ENCODE data around the gene C1QBP.
"Not testable (repeated sequence)": the region's sequence is repeated elsewhere in the genome, so short reads cannot be mapped to it uniquely, and the experiment has no call there.

Gene C1QBP, protein sequence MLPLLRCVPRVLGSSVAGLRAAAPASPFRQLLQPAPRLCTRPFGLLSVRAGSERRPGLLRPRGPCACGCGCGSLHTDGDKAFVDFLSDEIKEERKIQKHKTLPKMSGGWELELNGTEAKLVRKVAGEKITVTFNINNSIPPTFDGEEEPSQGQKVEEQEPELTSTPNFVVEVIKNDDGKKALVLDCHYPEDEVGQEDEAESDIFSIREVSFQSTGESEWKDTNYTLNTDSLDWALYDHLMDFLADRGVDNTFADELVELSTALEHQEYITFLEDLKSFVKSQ

DNA sequence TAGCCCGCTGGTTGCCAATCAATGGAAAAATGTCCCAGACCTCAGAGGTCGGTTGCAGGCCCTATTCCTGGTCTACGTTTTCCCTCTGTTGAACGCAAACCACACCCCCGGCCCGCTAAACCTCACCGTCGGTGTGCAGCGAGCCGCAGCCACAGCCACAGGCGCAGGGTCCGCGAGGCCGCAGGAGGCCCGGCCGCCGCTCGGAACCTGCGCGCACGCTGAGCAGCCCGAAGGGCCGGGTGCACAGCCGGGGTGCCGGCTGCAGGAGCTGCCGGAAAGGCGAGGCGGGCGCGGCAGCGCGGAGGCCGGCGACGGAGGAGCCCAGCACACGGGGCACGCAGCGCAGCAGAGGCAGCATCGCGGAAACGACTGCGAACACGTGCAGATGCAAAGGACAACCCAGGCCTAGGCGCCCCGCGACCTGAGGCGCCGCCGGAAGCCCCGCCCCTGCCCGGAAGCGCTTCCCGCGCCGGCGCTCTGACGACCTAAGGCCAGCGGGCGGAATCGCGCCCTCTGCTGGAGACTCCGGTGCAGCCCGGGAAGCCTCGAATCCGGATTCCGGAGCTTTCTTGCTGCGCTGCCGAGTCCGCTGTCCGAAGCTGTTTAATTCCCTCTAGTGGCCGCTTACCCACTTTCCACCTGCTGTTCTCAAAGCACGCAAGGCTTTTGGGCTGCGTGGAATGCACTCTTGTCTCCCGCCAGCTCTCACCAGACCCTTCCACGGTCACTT is at the start of gene C1QBP:
C1QBP (minus strand) TSS at position 440 of the 730 bp plus-strand sequence; CDS start at position 358, 82 bp downstream.
- DNase-seq (ENCODE audit: low read depth in 2 of 2): peak; percentile 91

DNA sequence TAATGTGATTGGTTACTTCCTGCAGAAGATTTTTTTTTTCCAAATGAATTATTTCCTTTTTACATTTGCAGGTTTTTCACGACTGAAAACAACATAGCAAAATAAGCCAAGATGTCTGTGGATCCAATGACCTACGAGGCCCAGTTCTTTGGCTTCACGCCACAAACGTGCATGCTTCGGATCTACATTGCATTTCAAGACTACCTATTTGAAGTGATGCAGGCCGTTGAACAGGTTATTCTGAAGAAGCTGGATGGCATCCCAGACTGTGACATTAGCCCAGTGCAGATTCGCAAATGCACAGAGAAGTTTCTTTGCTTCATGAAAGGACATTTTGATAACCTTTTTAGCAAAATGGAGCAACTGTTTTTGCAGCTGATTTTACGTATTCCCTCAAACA is 49.8 kb upstream of the C1QBP start:
- no peak for DNase-seq (ENCODE audit: low read depth in 2 of 2)

DNA sequence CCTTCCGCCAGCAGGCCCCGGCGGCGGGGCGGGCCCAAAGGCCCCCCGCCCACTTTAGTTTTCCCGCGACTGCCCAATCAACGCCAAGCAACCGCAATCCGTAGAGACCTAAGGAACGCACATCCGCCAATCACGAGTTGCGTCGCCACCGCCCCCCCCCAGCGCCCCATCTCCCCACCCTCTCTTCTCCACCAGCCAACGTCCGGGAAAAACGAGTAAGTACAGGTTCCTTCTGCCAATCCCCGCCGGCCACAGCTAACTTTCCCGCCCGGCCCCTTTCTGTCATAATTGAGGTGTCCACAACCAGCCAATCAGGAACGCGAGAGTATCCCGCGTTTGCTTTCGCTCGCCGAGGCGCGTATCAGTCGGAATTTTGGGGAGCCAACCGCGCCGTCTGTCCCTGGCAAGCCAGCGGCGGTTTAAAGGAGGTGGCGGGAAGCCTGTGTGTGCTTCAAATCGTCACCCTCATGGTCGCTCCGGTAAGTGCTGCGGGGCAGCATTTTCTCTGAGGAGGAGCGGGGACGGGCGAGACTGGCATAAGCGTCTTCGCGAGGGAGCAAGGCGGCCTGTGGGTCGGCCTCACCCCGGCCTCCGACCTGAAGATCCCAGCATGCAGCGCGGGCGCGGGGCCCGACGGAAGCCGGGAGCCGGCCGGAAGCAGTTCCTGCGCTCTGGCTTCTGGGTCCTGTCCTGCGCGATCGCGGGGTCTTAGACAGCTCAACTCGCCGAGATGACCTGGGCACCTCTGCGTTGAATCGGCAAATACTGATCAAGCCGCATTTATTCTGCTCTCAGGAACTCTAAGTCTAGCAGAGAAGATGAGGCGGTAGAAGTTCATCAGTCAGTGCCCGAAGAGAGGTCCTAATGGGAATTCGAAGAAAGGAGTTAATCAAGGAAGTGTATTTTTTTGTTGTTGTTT is 47.5 kb upstream of the C1QBP start, which contains the start of gene MIS12:
MIS12 (plus strand) TSS at position 361 of the 919 bp plus-strand sequence. CDS start 2,297 bp downstream, outside the sequence.
- peak; percentile 91 to 95 for DNase-seq (ENCODE audit: low read depth in 2 of 2)

DNA sequence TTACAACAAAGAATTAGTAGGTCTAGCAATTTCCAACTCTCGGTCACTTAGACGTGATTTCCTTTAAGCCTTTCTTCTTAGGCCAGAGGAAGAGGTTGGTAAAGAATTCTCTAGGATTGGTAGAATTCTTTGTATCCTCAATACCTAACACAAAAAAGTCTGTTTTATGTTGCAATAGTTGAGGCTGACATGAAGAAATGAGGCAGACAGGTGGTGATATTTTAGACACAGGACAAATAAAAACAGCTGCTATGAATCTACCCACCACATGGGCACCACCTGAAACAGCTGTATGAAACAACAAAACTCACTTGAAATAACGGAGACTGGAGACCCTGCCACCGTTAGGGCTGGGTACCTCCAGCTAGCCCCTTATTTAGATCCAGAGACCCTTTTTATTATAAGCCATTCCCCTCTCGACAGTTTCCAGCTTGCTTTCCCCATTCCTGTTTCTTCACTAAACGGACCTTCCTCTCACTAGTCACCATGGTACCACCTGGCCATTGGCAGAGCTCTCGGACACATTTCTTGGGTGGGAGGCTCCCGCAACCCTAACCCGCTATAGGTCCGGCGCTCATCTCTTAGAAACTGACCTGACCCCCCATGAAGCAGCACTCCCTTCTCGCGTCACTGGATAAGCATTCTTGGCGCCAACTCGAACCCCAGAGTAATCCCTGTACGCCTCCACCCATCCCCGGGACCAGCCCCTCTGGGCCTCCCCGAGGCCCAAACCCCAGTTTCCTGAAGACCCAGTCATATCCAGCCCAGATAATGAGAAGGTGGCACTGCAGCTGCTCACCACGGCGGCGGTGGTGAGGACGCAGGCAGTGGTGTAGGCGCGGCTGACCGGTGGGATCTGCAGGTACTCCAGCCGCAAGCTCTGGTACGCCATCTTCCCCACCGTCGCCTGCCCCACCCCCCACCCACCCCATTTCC is 46.6 kb upstream of the C1QBP start, which contains the start of gene DERL2:
DERL2 (minus strand) TSS at position 909 of the 936 bp plus-strand sequence; CDS start at position 892, 17 bp downstream.
- DNase-seq (ENCODE audit: low read depth in 2 of 2): no peak

DNA sequence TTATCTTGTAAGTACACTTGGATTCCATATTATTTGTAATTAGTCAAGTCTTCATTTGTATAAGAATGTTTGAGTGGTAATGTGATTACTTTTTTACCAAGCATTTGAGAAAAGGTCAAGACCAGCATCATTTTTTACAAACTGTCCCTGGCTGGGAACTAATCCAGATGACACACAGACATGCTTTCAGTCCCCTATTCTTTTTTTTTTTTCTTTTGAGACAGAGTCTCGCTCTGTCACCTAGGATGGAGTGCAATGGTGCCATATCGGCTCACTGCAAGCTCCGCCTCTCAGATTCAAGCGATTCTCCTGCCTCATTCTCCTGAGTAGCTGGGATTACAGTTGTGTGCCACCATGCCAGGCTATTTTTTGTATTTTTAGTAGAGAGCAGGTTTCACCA is 42.5 kb upstream of the C1QBP start:
- DNase-seq (ENCODE audit: low read depth in 2 of 2): no peak

DNA sequence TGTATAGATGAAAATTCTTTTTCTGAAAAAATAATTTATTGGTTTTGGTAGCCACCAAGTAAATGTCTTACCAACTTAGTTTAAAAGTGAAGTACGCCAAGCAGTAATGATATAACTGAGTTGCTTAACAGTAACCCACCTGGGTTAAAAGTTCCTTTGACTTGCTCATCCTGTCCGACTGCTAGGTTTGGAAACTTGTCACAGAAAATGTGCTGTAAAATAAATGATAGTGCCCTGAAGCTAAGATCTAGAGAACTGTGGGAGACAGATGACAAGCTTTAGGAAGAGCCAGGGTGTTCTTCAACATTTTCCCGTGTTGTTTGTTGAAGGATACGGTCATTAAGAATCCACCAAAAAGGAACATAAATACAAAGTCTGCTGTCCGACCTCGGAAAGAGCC is 42.0 kb upstream of the C1QBP start:
- no peak for DNase-seq (ENCODE audit: low read depth in 2 of 2)

DNA sequence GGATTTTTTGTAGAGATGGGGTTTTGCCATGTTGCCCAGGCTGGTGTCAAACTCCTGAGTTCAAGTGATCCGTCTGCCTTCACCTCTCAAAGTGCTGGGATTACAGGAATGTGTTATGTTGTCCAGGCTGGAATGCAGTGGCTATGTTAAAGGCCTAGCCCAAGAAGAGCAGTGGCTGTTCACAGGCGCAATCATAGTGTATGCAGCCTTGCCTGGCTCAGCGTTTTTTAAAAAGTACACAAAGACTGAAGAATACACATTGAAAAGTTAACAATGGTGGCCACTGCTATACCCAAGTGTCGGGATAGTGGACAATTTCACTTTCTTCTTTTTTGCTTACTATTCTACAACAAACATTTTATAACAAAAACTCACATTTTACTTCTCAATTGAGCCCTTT is 40.0 kb upstream of the C1QBP start:
- no peak for DNase-seq (ENCODE audit: low read depth in 2 of 2)

DNA sequence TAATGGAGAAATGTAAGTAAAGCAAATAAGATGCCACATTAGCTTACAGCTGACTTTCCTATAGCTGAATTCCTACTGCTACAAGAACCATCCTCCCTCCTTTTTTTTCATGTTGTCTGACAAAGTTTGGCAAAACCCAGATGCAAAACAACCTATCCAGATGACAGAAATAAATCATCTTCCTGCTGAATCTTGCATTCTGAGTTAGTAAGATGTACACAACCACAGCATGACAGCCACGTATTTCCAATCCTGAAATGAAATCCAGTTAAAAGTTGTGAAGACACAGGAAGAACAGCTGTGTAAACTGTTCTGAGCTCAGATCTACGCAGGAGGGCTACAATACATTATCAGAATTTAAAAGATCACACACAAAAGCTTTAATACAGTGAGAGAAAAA is 35.0 kb upstream of the C1QBP start:
- no peak for DNase-seq (ENCODE audit: low read depth in 2 of 2)

DNA sequence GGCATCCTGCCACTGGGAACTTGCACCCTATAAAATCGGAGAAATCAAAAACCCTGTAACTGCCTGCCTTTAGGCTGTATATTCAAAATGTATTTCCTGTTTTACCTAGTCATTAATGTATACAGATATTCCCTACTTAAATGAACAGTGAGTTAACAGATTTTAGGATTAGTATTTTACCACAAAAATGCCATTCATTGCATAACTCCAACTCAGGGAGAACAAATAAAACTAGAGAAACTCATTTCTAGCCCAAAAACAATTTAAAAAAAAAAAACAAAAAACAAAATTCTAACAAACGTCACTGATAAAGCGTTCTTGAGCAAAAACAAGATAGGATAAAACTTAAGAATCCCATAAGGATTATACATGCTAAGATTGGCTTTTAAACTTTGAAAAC is 33.6 kb upstream of the C1QBP start:
- no peak for DNase-seq (ENCODE audit: low read depth in 2 of 2)

DNA sequence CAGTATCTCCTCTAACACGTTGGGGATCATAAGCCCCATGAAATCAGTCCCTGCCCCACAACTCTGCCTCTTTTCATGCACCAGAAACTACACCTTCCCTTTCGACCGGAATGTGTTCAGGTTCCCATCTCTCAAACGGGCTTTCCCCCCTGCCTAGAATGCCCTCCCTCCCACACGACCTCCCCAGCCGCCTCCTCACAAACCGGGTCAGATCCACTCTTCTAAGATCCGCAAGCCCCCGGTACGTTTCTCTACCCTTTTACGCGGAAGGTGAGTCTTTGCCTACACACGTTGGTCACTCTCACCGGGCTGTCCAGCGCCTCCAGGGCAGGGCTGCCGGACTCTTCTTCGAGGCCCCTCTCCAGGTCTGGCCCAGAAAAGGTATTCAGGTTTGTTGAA is 29.1 kb upstream of the C1QBP start:
- DNase-seq (ENCODE audit: low read depth in 2 of 2): peak; percentile 14 to 21

DNA sequence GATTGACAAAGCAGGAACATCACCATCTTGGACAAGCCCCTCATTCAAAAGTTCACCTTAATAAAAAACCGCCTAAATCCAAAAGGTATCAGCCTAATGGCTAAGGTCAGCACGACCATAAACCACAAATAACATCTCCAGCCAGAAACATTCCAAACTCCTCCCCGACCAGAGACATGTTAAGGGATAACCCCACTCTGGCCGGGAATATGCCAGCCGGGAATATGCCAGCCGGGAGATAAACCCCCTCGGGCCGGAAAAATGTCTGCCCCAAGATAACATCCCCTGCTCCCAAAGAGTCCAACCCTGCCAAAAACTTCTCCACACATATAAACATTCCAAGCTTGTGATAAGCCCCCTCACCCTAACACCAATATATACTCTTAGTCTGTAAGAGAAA is 28.5 kb upstream of the C1QBP start:
- DNase-seq (ENCODE audit: low read depth in 2 of 2): no peak

DNA sequence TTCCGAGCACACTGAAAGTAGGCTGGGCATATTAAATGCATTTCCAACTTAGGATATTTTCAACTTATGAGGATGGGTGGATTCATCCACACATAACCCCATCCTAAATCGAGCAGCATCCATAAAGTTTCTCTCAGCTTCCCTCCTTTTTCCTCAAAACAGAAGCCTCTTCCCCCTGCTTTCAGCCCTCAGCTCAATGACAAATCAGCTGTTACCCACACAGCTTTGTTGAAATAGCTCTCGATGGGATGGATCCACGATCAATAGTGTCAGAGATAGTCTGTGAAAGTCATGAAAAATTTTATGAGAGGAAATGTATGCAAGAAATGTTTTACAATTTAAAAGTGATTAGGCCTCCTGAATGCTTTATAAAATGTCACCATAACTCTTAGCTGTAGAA is 27.3 kb upstream of the C1QBP start:
- DNase-seq (ENCODE audit: low read depth in 2 of 2): no peak

DNA sequence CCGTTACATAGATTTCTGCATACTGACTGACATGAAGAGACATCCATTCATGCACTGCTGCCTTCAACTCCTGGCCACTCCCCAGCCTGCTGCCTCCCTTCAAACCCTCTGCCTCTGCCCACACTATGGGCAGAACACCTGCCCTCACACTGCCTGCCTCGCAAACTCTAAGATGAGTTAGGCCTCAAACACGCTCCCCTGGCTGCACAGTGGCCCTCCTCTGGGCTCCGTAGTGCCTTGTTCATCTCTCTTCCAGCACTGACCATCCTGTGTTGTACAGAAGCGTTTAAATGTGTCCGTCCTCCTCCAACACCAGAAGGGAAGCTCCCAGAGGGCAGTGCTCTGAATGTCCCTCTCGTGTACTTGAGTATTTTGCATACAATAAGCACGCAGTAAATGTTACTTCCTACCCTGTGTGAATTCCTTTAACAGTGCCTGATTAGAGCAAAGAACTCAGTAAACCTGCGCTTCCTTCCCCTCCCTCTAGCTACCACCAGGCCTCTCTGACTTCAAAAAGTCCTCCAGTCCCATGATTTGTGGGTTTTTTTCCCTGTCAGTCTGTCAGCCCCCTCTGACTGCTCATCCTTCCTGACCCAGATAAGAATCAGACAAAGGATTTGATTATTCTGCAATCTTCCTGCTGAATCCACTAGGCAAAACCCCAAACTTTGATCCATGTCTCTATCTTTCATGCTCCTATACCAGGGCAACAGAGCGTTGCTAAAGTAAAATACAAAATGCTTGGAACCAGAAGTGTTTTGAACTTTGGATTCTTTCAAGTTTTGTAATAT is 26.0 kb upstream of the C1QBP start:
- DNase-seq (ENCODE audit: low read depth in 2 of 2): no peak

DNA sequence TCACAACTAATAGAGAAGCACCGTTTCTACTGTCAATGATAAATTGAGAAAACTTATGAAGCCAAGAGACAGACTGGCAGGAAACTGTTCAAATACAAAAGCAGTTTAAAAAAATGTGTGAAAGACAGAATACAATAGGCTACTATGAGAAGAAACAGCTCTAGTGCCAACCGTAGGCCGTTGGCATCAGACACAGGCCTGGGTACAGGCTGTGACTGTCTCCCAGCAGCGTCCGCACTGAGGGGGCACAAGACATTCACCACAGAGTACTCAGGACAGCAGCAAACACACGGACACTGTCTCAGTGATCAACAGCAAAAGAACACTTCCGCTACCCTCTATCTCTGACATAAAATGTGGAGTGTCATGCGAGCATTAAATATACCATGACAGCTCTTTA is 7.8 kb upstream of the C1QBP start:
- no peak for DNase-seq (ENCODE audit: low read depth in 2 of 2)

DNA sequence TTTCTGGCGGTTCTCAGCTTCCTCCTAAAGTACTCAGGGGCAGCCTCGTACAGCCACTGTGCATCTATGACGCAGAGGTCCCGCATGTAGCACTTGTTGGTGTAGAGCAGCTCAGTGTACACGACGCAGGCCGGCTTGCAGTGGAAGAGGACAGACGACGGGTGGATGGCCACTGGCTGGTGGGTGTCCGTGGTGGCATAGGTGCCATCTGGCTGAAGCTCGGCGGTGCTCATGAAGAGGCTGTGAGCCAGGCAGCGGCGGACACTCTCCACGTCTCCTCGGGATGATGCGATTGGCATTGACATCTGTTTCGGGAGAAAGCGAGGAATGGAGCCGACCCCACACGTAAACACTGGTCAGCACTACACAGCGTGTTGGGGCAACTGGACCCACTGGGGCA is 5.3 kb upstream of the C1QBP start:
- DNase-seq (ENCODE audit: low read depth in 2 of 2): no peak

DNA sequence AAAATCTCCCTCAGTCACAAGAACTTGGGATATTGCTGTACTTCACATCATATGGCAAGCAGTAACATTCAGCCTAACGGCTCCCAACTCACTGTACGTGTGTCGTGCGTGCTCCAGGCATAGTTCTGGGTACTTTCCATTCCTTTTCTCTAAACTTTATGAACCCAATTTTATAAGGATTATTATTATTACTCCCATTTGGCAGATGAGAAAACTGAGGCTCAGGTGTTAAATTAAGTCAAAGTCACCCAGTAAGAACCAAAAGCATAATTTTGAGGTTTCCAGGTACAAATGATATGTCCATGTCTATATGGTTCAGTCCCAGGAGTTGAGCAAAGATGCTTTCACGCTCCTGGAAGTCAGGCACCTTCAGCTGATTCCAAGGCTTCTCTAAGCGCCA is 4.8 kb upstream of the C1QBP start:
- DNase-seq (ENCODE audit: low read depth in 2 of 2): no peak

DNA sequence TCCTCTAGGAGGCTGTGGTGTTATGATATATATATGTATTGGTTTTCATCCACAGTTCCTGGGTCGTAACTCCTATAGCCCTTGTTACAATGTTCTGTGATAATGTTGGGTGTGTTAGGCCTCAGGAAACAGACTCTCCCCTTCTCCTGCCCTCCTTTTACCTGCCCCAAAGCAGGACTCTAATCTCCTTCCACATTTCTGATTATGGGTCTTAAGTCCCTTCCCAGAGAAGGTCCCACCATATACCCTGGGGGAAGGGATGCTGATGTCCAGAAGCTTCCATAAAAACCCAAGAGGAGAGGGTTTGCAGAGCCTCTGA is 450 bp upstream of the C1QBP start:
- DNase-seq (ENCODE audit: low read depth in 2 of 2): no peak

DNA sequence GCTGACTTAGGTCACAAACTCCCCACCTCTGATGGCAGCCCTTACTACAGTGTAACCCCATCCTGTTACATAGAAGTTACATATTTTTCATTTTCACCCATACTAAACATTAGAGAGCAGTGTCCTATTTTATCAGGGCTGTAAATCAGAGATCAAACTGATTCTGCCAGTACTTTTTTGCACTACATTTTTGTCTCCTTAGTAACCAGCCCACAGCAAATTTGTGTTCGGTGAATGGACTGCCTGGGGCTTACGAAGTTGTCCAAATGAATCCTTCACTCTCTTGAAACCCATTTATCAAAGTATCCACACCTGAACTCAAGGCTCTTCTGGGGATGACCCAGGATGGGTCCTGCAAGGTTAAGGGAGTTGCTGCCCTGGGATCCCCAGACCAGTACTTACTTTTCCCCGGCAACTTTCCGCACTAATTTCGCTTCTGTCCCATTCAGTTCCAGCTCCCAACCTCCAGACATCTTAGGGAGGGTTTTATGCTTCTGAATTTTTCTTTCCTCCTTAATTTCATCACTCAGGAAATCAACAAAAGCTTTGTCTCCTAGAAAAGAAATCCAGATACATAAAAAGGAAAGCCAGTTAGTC is 1.1 kb downstream of the C1QBP start:
- no peak for DNase-seq (ENCODE audit: low read depth in 2 of 2)

DNA sequence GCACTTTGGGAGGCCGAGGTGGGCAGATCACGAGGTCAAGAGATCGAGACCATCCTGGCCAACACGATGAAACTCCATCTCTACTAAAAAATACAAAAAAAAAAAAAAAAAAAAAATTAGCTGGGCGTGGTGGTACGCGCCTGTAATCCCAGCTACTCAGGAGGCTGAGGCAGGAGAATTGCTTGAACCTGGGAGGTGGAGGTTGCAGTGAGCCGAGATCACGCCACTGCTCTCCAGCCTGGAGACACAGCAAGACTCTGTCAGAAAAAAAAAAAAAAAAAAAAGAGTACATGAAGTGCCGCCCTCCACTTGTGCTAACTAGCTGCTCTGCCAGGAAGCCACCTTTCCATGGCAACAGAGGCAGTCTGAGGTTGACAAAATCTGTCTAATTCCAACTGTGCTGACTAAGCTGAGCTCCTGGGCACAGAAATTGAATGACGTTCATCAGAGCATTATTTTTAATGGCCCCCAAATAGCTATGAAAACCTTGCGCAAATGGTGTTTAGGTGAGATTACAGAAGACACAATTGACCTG is 3.1 kb downstream of the C1QBP start:
- not testable (repeated sequence) for DNase-seq (ENCODE audit: low read depth in 2 of 2)

DNA sequence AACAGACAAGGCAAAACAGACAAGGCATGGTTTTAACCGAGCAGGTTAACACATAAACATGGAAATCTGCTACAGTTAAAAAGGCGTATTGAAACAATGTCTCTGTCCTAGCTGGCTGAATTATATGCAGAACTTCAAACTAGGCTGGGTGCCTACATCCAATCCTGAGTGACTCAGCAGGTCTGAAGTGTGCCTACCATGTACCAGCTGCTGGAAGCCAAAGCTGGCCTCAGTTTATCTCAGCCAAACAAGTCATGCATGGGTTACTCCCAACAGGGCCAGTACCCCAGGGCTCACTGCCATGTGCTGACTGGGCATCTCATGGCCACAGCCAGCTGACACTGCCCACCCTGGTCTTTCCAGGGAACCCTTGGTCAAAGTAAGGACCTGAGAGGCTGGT is 4.0 kb downstream of the C1QBP start:
- no peak for DNase-seq (ENCODE audit: low read depth in 2 of 2)
